Liver (tissue), 9 donors: ENCODE measurements around the gene GTPBP3. TPM values are rescaled to one million over a fixed set of nuclear protein-coding genes. Genes with fewer than 3 reads are reported as not detected.

Experiments used
- DNase-seq: peaks from one replicate; pipeline ENCODE4 v3.0.0-alpha.2; 2017; ENCODE audit warnings: low spot score
- H3K27ac ChIP-seq, 2 donors: one replicate each; pipeline ENCODE4 v1.7.0; 2013; ENCODE audit warnings: inconsistent platforms in 2 of 2, low read length in 2 of 2, control low read depth in 1 of 2, low read depth in 1 of 2, mild to moderate bottlenecking in 1 of 2
- H3K27me3 ChIP-seq, 4 donors: one replicate each; pipeline versions ENCODE4 v1.6.1 to v1.7.0; 2013; ENCODE audit warnings: low read length in 3 of 4, inconsistent platforms in 1 of 4, mild to moderate bottlenecking in 1 of 4, moderate library complexity in 1 of 4; ENCODE audit not compliant: control insufficient read depth in 4 of 4, insufficient read depth in 4 of 4
- H3K36me3 ChIP-seq, 4 donors: one replicate each; pipeline versions ENCODE4 v1.6.1 to v1.7.0; 2013; ENCODE audit warnings: low read length in 3 of 4, mild to moderate bottlenecking in 3 of 4, low read depth in 1 of 4, moderate library complexity in 1 of 4; ENCODE audit not compliant: control insufficient read depth in 4 of 4, insufficient read depth in 3 of 4
- H3K4me1 ChIP-seq, 4 donors: one replicate each; pipeline versions ENCODE4 v1.6.1 to v1.7.0; 2013; ENCODE audit warnings: low read length in 3 of 4, mild to moderate bottlenecking in 3 of 4, moderate library complexity in 1 of 4; ENCODE audit not compliant: control insufficient read depth in 4 of 4, insufficient read depth in 4 of 4
- H3K4me3 ChIP-seq, 3 donors: one replicate each; pipeline versions ENCODE4 v1.6.1 to v1.7.0; 2013; ENCODE audit warnings: low read length in 3 of 3, control low read depth in 1 of 3, low read depth in 1 of 3, mild to moderate bottlenecking in 1 of 3
- H3K9ac ChIP-seq, 2 donors: one replicate each; pipeline ENCODE4 v1.7.0; 2013; ENCODE audit warnings: low read length in 2 of 2, mild to moderate bottlenecking in 2 of 2, moderate library complexity in 2 of 2, control low read depth in 1 of 2, low read depth in 1 of 2
- H3K9me3 ChIP-seq, 4 donors: one replicate each; pipeline versions ENCODE4 v1.6.1 to v1.7.0; 2013; ENCODE audit warnings: low read length in 3 of 4; ENCODE audit not compliant: control insufficient read depth in 4 of 4
- CTCF ChIP-seq: fragments of 150-350 bp; IDR thresholded peaks from 2 replicates; pipeline ENCODE4 v1.5.1; 2017; ENCODE audit warnings: improper control_type of control experiment, low read depth, low read length; ENCODE audit not compliant: missing input control
- FOXA2 ChIP-seq: IDR thresholded peaks from 2 replicates; pipeline ENCODE4 v1.6.1; 2016; ENCODE audit warnings: antibody characterized with exemption
- GABPA ChIP-seq, 2 donors: IDR thresholded peaks in 1 of 2; conservative IDR thresholded peaks in 1 of 2; 2 replicates each; pipeline ENCODE4 v1.6.1; 2016; ENCODE audit warnings: antibody characterized with exemption in 2 of 2, mild to moderate bottlenecking in 1 of 2, moderate library complexity in 1 of 2
- RAD21 ChIP-seq, 2 donors: IDR thresholded peaks; 2 replicates each; pipeline ENCODE4 v1.6.1; 2016; ENCODE audit warnings: antibody characterized with exemption in 2 of 2, mild to moderate bottlenecking in 2 of 2
- RXRA ChIP-seq, 2 donors: IDR thresholded peaks; 2 replicates each; pipeline ENCODE4 v1.6.1; 2017 to 2018; ENCODE audit warnings: antibody characterized with exemption in 2 of 2, mild to moderate bottlenecking in 1 of 2
- TAF1 ChIP-seq: conservative IDR thresholded peaks from 2 replicates; pipeline ENCODE4 v1.6.1; 2016; ENCODE audit warnings: antibody characterized with exemption, mild to moderate bottlenecking
- ZBTB33 ChIP-seq: IDR thresholded peaks from 2 replicates; pipeline ENCODE4 v1.6.1; 2016; ENCODE audit warnings: antibody characterized with exemption
- WGBS: extraction: QIAGEN DNeasy Blood & Tissue Kit; methylation state at CpG from one replicate; pipeline ENCODE4 v1.1.7; 2013; 5-methylcytosine and 5-hydroxymethylcytosine counted together
- polyA plus RNA-seq, 2 donors: library from polyadenylated mRNA; stranded (reverse) in 1 of 2; unstranded in 1 of 2; fragments of 200-250 nt in 1 of 2; fragments of >200 nt in 1 of 2; fragmentation: Nextera tagmentation in 1 of 2; extraction: Ambion mirVana in 1 of 2; gene quantifications; one replicate each; pipeline versions ENCODE4 v1.2.1 to v1.2.3, GENCODE V29; 2013 to 2015
- total RNA-seq, 2 donors: library from RNA; depleted of rRNA; stranded (reverse); fragments of >200 nt; gene quantifications; one replicate each; pipeline ENCODE4 v1.2.3, GENCODE V29; 2014
- TF ChIP-seq, protein P1 (sequence below): IDR thresholded peaks from 2 replicates; pipeline ENCODE4 v1.6.1; 2016; ENCODE audit warnings: antibody characterized with exemption
- TF ChIP-seq, protein P2 (sequence below): IDR thresholded peaks from 2 replicates; pipeline ENCODE4 v1.6.1; 2016; ENCODE audit warnings: antibody characterized with exemption, mild to moderate bottlenecking
- TF ChIP-seq, protein P3 (sequence below): IDR thresholded peaks from 2 replicates; pipeline ENCODE4 v1.6.1; 2016; ENCODE audit warnings: antibody characterized with exemption
- donor health status: healthy.
- donor health status: healthy.
- donor health status: healthy.
- donor health status: healthy.
- donor health status: healthy.

The GTPBP3 gene
- total and polyA plus RNA-seq, 4 donors: 4.9 to 15.5 (median 9.6) TPM

- TF ChIP-seq FOXA2 (no peak), RAD21 (IDR thresholded peaks at IDR 0.05) (no peak), TAF1 (no peak), GABPA (IDR thresholded peaks at IDR 0.05 in 1 of 2, conservative IDR thresholded peaks at IDR 0.05 in 1 of 2) (no peak)
Observed at GRCh38 chr19:17311455-17312188, 25.7 kb upstream of the GTPBP3 start (continued).

DNA sequence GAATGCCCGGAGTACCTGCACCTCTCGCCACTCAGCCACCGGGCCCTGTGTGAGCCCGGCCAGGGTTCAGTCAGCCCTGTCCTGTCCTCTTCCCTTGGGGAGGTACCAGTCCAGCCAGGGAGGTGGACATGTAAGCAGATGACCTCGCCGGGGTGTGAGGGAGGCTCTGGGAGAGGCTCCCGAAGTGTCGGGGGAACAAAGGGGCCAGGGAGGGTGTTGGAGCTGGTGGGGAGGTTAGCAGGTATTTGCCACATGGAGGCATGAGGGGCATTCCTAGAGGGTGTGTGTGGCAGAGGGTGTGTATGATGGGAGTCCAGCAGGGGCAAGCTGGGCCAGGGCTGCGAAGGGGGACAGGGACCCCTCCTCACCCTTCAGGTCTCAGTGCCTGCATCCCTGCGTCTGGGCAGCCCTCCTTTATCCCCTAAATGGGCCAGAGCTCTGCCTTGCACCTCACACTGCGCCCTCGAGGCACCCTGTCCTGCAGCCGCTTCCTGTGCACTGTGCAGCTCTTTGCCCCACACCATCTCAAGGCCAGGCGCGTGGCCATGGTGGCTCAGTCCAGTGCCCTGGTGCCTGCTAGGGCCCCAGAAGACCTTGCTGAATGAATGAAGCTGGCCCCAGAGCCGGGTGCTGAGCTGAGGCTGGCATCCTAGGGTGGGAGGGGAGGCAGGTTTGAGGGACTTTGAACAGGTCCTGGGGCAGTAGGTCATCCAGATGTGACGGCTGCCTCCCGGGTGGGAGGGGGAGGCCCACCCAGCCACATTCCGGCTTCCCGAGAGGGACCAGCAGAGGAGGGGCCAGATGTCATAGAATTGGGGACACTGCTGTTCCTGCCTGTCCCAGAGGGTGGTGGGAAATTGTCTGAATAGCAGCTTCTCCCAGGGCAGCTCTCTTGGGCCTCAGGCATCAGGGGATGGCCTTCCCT is 24.9 kb upstream of the GTPBP3 start:
- Histone ChIP-seq H3K36me3 (peaks cover 12 to 20% (median 17%) of the 10 kb centered on the region in 4 donors), H3K27me3 (no peaks in the 10 kb centered on the region), H3K4me1 (peaks cover 0 to 30% (median 18%) of the 10 kb centered on the region in 4 donors), H3K9me3 (no peaks in the 10 kb centered on the region), H3K9ac (no peak overlapping the region), H3K27ac (no peak overlapping the region), H3K4me3 (no peak overlapping the region)
- TF ChIP-seq GABPA (IDR thresholded peaks at IDR 0.05 in 1 of 2, conservative IDR thresholded peaks at IDR 0.05 in 1 of 2) (no peak), ZBTB33 (no peak), FOXA2 (no peak), TAF1 (no peak), CTCF (no peak), RXRA (IDR thresholded peaks at IDR 0.05) (no peak)
- TF ChIP-seq, protein P1, sequence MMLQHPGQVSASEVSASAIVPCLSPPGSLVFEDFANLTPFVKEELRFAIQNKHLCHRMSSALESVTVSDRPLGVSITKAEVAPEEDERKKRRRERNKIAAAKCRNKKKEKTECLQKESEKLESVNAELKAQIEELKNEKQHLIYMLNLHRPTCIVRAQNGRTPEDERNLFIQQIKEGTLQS: no peak
- TF ChIP-seq, protein P2, sequence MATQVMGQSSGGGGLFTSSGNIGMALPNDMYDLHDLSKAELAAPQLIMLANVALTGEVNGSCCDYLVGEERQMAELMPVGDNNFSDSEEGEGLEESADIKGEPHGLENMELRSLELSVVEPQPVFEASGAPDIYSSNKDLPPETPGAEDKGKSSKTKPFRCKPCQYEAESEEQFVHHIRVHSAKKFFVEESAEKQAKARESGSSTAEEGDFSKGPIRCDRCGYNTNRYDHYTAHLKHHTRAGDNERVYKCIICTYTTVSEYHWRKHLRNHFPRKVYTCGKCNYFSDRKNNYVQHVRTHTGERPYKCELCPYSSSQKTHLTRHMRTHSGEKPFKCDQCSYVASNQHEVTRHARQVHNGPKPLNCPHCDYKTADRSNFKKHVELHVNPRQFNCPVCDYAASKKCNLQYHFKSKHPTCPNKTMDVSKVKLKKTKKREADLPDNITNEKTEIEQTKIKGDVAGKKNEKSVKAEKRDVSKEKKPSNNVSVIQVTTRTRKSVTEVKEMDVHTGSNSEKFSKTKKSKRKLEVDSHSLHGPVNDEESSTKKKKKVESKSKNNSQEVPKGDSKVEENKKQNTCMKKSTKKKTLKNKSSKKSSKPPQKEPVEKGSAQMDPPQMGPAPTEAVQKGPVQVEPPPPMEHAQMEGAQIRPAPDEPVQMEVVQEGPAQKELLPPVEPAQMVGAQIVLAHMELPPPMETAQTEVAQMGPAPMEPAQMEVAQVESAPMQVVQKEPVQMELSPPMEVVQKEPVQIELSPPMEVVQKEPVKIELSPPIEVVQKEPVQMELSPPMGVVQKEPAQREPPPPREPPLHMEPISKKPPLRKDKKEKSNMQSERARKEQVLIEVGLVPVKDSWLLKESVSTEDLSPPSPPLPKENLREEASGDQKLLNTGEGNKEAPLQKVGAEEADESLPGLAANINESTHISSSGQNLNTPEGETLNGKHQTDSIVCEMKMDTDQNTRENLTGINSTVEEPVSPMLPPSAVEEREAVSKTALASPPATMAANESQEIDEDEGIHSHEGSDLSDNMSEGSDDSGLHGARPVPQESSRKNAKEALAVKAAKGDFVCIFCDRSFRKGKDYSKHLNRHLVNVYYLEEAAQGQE: no peak
- TF ChIP-seq, protein P3, sequence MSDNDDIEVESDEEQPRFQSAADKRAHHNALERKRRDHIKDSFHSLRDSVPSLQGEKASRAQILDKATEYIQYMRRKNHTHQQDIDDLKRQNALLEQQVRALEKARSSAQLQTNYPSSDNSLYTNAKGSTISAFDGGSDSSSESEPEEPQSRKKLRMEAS: no peak
- no peak for DNase-seq
- 85% methylated on average over 20 of the region's 20 CpGs for WGBS
